ENCODE data around the gene VTCN1. TPM values are rescaled to one million over a fixed set of nuclear protein-coding genes. Genes with fewer than 3 reads are reported as not detected.

Gene VTCN1
- total RNA-seq, 1 experiment from 2014 or later: not detected

DNA sequence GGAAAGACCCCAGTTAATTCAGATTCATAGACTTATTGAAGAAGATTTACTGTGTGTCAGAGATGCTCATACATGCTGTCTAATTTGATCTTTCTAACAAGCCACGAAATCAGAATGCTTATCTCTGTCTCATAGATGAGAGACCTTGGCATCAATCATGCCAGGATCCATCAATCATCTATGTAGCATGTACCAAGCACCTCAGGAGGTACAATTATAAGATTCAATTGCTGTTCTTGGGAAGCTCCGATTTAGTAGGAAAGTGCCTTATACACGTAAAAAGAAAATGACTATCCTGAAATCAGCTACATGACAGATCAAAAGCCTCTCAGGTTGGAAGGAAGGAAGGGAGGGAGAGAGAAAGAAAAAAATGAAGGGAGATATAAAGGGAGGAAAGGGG is 18.5 kb upstream of the VTCN1 start:
- H3K27me3 ChIP-seq (ENCODE audit: control insufficient read depth, insufficient read depth, low read length): no peaks in the 10 kb centered on the region; the same call in 1 of the 2 replicates
- no peak for DNase-seq
- H3K4me3 ChIP-seq (ENCODE audit: insufficient read depth, low read depth, low read length): no peak overlapping the region

DNA sequence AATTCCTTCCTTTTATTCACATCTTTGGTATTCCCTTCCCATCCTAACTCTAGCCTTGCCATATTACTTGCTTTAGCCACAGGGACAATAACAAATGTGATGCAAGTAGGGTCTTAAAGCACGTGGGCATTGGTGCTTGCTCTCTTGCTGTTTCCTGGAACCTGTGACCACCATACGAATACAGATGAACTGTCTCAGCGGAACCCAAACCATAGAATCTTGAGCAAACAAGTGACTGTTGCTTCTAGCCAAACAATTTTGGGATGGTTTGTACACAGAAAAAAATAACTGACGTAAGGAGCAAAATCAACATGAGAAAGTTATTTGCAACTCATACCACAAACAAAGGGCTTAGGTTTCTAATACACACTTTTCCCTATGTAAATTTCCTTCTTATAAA is 15.2 kb upstream of the VTCN1 start:
- no peaks in the 10 kb centered on the region; the same call in 1 of the 2 replicates for H3K27me3 ChIP-seq (ENCODE audit: control insufficient read depth, insufficient read depth, low read length)
- no peaks in the 10 kb centered on the region for H3K36me3 ChIP-seq (replicated peaks; ENCODE audit: control insufficient read depth, insufficient read depth, low read length)
- no peak overlapping the region for H3K4me3 ChIP-seq (ENCODE audit: insufficient read depth, low read depth, low read length)
- DNase-seq: no peak

More for the DNA sequence above, 18.5 kb upstream of the VTCN1 start:
- no peaks in the 10 kb centered on the region for H3K36me3 ChIP-seq (replicated peaks; ENCODE audit: control insufficient read depth, insufficient read depth, low read length)

DNA sequence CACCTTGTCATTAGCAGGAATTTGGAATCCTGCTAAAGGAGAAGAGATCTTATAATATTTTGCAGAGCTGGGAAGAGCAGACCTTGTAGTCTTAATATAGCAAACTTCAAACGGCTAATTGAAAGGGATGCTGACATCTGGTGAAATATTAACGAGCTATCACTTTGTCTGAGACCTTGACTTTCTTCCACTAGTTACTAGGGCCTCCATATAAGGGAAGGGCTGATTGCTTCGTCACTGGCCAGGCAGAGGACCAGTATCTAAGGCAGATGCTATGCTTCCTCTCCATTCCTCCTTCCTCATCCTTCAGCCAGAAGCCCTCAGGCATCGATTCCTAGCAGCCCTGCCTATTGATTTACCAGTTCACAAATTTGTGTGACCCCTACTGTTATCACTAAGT is 6.0 kb upstream of the VTCN1 start:
- Histone ChIP-seq H3K36me3 (replicated peaks; ENCODE audit: control insufficient read depth, insufficient read depth, low read length) (no peaks in the 10 kb centered on the region), H3K27me3 (ENCODE audit: control insufficient read depth, insufficient read depth, low read length) (no peaks in the 10 kb centered on the region; the same call in 1 of the 2 replicates), H3K4me3 (ENCODE audit: insufficient read depth, low read depth, low read length) (no peak overlapping the region)

DNA sequence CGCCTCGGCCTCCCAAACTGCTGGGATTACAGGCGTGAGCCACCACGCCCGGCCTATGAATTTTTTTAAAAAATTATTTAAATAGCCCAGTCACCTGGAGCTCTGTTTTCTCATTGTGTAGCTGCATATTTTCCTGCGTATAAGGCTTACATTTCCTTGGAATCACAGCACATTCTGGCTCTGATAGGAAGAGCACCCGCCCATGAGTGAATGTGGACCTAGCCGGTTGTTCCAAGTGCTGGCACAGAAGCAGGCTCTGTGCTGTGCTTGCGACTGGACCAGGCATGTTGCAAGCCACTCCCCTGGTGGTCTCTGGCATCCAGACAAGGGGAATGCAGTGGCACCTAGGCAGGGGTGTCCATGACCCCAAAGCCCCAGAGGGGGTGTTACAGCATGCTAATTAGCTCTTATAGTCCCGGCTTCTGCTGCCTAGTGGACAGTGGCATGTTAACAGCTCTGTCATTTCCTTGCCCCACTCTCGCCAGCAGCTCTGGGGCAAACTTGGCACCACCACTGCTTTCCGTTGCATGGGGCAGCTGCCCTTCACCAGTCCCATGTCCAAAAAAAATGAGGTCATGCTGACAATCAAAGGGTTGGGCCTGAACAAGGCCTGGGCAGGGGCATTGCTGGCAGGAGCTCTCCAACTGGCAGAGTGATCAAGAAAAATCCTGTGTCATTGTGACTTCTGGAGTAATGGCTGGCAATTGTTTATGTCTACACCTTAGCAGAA is 5.2 kb upstream of the VTCN1 start:
- Histone ChIP-seq H3K4me3 (ENCODE audit: insufficient read depth, low read depth, low read length) (no peak overlapping the region), H3K36me3 (replicated peaks; ENCODE audit: control insufficient read depth, insufficient read depth, low read length) (no peaks in the 10 kb centered on the region), H3K27me3 (ENCODE audit: control insufficient read depth, insufficient read depth, low read length) (no peaks in the 10 kb centered on the region; the same call in 1 of the 2 replicates)
- DNase-seq: no peak

More for the DNA sequence above, 6.0 kb upstream of the VTCN1 start:
- DNase-seq: no peak

GRCh38 chr1:117215019-117215418 is 4.3 kb upstream of the VTCN1 start:
- Histone ChIP-seq H3K4me3 (ENCODE audit: insufficient read depth, low read depth, low read length) (no peak overlapping the region), H3K27me3 (ENCODE audit: control insufficient read depth, insufficient read depth, low read length) (no peaks in the 10 kb centered on the region; the same call in 1 of the 2 replicates), H3K36me3 (replicated peaks; ENCODE audit: control insufficient read depth, insufficient read depth, low read length) (no peaks in the 10 kb centered on the region)
- DNase-seq: no peak

- no peaks in the 10 kb centered on the region; the same call in 1 of the 2 replicates for H3K27me3 ChIP-seq (ENCODE audit: control insufficient read depth, insufficient read depth, low read length)
- H3K36me3 ChIP-seq (replicated peaks; ENCODE audit: control insufficient read depth, insufficient read depth, low read length): no peaks in the 10 kb centered on the region
- no peak overlapping the region for H3K4me3 ChIP-seq (ENCODE audit: insufficient read depth, low read depth, low read length)
- DNase-seq: no peak
Observed at GRCh38 chr1:117213046-117213445, 2.3 kb upstream of the VTCN1 start.

- Histone ChIP-seq H3K36me3 (replicated peaks; ENCODE audit: control insufficient read depth, insufficient read depth, low read length) (no peaks in the 10 kb centered on the region), H3K4me3 (ENCODE audit: insufficient read depth, low read depth, low read length) (no peak overlapping the region), H3K27me3 (ENCODE audit: control insufficient read depth, insufficient read depth, low read length) (no peaks in the 10 kb centered on the region; the same call in 1 of the 2 replicates)
- DNase-seq: no peak
Observed at GRCh38 chr1:117210386-117210785, 341 bp downstream of the VTCN1 start.

GRCh38 chr1:117209094-117209493 is 1.6 kb downstream of the VTCN1 start:
- no peaks in the 10 kb centered on the region for H3K36me3 ChIP-seq (replicated peaks; ENCODE audit: control insufficient read depth, insufficient read depth, low read length)
- H3K27me3 ChIP-seq (ENCODE audit: control insufficient read depth, insufficient read depth, low read length): no peaks in the 10 kb centered on the region; the same call in 1 of the 2 replicates
- no peak overlapping the region for H3K4me3 ChIP-seq (ENCODE audit: insufficient read depth, low read depth, low read length)
- no peak for DNase-seq

GRCh38 chr1:117208580-117208979 is 2.1 kb downstream of the VTCN1 start:
- no peak for DNase-seq
- Histone ChIP-seq H3K4me3 (ENCODE audit: insufficient read depth, low read depth, low read length) (no peak overlapping the region), H3K27me3 (ENCODE audit: control insufficient read depth, insufficient read depth, low read length) (no peaks in the 10 kb centered on the region; the same call in 1 of the 2 replicates), H3K36me3 (replicated peaks; ENCODE audit: control insufficient read depth, insufficient read depth, low read length) (no peaks in the 10 kb centered on the region)

- H3K4me3 ChIP-seq (ENCODE audit: insufficient read depth, low read depth, low read length): no peak overlapping the region
Observed at GRCh38 chr1:117205368-117205767, 5.4 kb downstream of the VTCN1 start.

GRCh38 chr1:117201808-117202207 is 8.9 kb downstream of the VTCN1 start:
- H3K4me3 ChIP-seq (ENCODE audit: insufficient read depth, low read depth, low read length): no peak overlapping the region
- no peak for DNase-seq
- H3K36me3 ChIP-seq (replicated peaks; ENCODE audit: control insufficient read depth, insufficient read depth, low read length): no peaks in the 10 kb centered on the region
- no peaks in the 10 kb centered on the region for H3K27me3 ChIP-seq (ENCODE audit: control insufficient read depth, insufficient read depth, low read length)

More at GRCh38 chr1:117205368-117205767, 5.4 kb downstream of the VTCN1 start:
- H3K27me3 ChIP-seq (ENCODE audit: control insufficient read depth, insufficient read depth, low read length): no peaks in the 10 kb centered on the region; the same call in 1 of the 2 replicates
- H3K36me3 ChIP-seq (replicated peaks; ENCODE audit: control insufficient read depth, insufficient read depth, low read length): no peaks in the 10 kb centered on the region
- DNase-seq: no peak

- Histone ChIP-seq H3K27me3 (ENCODE audit: control insufficient read depth, insufficient read depth, low read length) (no peaks in the 10 kb centered on the region), H3K4me3 (ENCODE audit: insufficient read depth, low read depth, low read length) (no peak overlapping the region), H3K36me3 (replicated peaks; ENCODE audit: control insufficient read depth, insufficient read depth, low read length) (no peaks in the 10 kb centered on the region)
- DNase-seq: no peak
Observed at GRCh38 chr1:117198097-117198496, 12.6 kb downstream of the VTCN1 start.

- Histone ChIP-seq H3K4me3 (ENCODE audit: insufficient read depth, low read depth, low read length) (no peak overlapping the region), H3K27me3 (ENCODE audit: control insufficient read depth, insufficient read depth, low read length) (no peaks in the 10 kb centered on the region), H3K36me3 (replicated peaks; ENCODE audit: control insufficient read depth, insufficient read depth, low read length) (no peaks in the 10 kb centered on the region)
- no peak for DNase-seq
Observed at GRCh38 chr1:117189726-117190125, 21.0 kb downstream of the VTCN1 start.

DNA sequence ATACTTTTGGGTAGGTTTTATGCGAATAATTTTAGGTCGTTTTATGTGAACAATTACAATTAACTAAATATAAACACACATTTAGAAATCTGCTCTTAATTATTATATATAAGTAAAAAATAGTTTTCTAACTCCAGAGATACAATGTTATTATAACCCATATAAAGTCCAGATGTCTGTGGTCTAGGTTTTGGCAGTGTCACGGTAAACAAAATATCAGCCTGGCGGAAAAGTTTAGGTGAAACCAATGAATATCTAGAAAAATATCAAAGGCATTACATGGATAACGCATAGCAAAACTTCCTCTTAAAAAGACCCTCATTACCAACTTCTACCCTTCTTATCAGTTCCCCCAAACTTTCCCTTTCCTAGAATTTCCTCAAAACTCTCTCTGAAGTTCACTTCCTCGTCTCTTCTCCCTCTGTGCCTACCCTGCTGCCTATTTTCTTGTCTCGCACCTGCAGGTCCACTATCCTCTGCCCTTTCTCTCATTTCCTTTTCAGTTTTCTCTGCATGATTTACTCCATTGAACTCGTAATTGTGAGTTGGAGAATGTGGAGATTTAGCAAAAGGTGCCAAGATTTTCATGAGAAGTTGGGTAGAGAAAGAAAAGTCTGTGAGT is 21.8 kb downstream of the VTCN1 start:
- H3K4me3 ChIP-seq (ENCODE audit: insufficient read depth, low read depth, low read length): no peak overlapping the region
- H3K36me3 ChIP-seq (replicated peaks; ENCODE audit: control insufficient read depth, insufficient read depth, low read length): no peaks in the 10 kb centered on the region
- DNase-seq: no peak
- H3K27me3 ChIP-seq (ENCODE audit: control insufficient read depth, insufficient read depth, low read length): no peaks in the 10 kb centered on the region

DNA sequence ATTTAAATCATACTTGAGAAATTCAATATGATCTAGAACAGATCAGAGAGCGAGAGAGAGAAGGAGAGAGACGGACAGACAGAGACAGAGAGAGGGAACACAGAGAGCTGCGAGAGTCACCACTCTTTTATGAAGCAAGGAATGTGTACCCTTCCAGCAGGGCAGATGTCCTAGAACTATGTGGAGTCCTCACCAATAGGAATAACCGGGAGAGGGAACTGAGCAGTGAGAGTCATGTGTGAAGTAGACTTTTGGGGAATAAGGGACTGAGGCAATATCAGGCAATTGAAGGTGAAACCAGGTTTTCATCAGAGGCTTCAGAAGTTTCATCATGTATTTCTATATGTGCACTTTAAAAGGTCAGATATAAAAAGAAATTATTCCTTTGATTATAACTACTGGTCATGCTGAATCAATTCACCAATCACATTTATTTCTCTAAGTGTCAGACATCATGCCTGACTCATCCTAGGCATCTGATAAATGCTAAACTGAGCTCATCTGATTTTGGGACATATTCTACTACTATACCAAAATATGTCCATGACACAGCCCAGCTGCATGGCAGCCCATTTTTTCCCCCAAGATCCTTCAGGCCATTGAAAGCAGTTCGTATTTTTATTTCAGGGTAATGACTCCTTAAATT is 22.4 kb downstream of the VTCN1 start:
- Histone ChIP-seq H3K27me3 (ENCODE audit: control insufficient read depth, insufficient read depth, low read length) (no peaks in the 10 kb centered on the region), H3K4me3 (ENCODE audit: insufficient read depth, low read depth, low read length) (no peak overlapping the region), H3K36me3 (replicated peaks; ENCODE audit: control insufficient read depth, insufficient read depth, low read length) (no peaks in the 10 kb centered on the region)
- DNase-seq: no peak

Measured in H7 (cell line).